AG10803 (cell line): Measurements from ENCODE around the gene PHYHD1.

Experiments
- DNase-seq: peaks from one replicate; pipeline ENCODE4 v3.0.0; 2010; ENCODE audit warnings: low read depth
- H3K4me3 ChIP-seq: 2 replicates; pipeline ENCODE4 v1.5.1; 2011; ENCODE audit warnings: mild to moderate bottlenecking, low read length, control low read depth
- CTCF ChIP-seq: conservative IDR thresholded peaks from 2 replicates; pipeline ENCODE4 v1.5.1; 2011; ENCODE audit warnings: mild to moderate bottlenecking, low read length, control low read depth, inconsistent platforms

PHYHD1 gene

DNA sequence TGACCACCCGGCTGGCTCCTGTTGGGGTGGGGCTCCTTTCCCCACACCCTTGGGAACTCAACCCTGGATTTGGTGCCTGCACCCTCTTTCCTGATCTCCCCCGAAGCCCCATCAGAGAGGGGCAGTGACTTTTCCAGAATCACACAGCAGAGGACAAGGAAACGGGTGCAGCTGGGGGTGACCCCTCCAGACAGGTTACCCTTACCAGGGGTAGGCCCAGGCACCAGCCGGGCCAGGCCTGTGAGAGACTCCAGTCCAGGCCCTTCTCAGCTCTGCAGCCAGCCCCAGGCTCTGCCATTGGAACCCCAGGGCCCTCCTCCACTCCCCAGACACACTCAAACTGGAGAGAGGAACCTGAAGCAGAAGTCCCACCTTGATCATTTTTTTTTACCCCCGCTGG is 19.0 kb upstream of the PHYHD1 start:
- TF ChIP-seq CTCF = no peak
- DNase-seq = no peak
- H3K4me3 ChIP-seq = no peak overlapping the region

- H3K4me3 ChIP-seq = no peak overlapping the region
- DNase-seq = no peak
- TF ChIP-seq CTCF = no peak
These were observed 18.3 kb upstream of the PHYHD1 start for GRCh38 chr9:128902351-128903078.

GRCh38 chr9:128903079-128903461 is 17.7 kb upstream of the PHYHD1 start:
- no peak for TF ChIP-seq CTCF
- no peak overlapping the region for H3K4me3 ChIP-seq
- no peak for DNase-seq

GRCh38 chr9:128903871-128904620 is 16.7 kb upstream of the PHYHD1 start:
- DNase-seq = no peak
- H3K4me3 ChIP-seq = no peak overlapping the region
- no peak for TF ChIP-seq CTCF

DNA sequence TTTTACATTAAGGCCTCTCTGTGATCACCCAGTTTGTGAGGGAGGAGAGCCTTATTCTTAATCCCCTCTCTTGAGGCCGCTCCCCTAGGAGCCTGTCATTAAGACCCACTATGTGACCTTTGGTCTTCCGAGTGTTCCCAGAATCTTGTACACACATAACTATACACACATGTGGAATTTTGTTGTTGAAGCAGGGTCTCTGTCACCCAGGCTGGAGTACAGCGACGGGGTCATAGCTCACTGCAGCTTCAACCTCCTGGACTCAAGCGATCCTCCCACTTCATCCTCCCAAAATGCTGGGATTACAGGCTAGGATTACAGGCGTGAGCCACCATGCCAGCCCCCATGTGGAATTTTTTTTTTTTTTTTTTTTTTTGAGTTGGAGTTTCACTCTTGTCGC is 14.8 kb upstream of the PHYHD1 start:
- H3K4me3 ChIP-seq = no peak overlapping the region
- TF ChIP-seq CTCF = no peak
- DNase-seq = no peak

- TF ChIP-seq CTCF = no peak
- H3K4me3 ChIP-seq = no peak overlapping the region
- no peak for DNase-seq
These were observed 14.0 kb upstream of the PHYHD1 start for GRCh38 chr9:128906741-128907140.

DNA sequence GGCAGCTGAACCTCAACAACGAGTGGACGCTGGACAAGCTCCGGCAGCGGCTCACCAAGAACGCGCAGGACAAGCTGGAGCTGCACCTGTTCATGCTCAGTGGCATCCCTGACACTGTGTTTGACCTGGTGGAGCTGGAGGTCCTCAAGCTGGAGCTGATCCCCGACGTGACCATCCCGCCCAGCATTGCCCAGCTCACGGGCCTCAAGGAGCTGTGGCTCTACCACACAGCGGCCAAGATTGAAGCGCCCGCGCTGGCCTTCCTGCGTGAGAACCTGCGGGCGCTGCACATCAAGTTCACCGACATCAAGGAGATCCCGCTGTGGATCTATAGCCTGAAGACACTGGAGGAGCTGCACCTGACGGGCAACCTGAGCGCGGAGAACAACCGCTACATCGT is 12.4 kb upstream of the PHYHD1 start:
- no peak overlapping the region for H3K4me3 ChIP-seq
- no peak for TF ChIP-seq CTCF
- DNase-seq = no peak
